ENCODE data around the gene ACAA1. TPM values are rescaled to one million over a fixed set of nuclear protein-coding genes. Genes with fewer than 3 reads are reported as not detected.

Gene ACAA1
- total and polyA plus RNA-seq, 2 of the 13 experiments (the other 11 are each of a cell fraction or from before 2014, with no cell fraction given): 60.8 to 188 TPM

DNA sequence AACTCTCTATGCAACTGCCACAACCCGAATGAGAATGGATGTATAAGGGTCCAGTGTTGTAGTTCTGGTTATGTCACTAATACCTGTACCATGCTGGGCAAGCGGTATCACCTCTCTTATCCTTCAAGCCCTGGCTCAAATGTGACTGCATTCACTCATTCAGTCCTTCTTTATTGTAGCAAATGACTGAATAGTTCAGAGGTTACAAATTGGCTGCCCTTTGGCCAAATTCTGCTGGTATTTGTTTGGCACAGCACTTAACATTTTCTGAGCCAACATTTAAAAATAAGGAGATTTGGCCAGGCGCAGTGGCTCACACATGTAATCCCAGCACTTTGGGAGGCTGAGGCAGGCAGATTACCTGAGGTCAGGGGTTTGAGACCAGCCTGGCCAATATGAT is 50.4 kb downstream of the ACAA1 start:
- Histone ChIP-seq H3K27ac (ENCODE audit: extremely low read length, insufficient read depth, low read length) (no peak overlapping the region), H3K27me3 (ENCODE audit: control insufficient read depth in 1 of 2, insufficient read depth in 2 of 2, low read length in 2 of 2) (peaks cover 0 to 8% of the 10 kb centered on the region in 2 experiments; a peak in 2 of 5 replicates), H4K20me1 (ENCODE audit: insufficient read depth, low read length) (no peaks in the 10 kb centered on the region), H3K36me3 (replicated peaks in 1 of 2; ENCODE audit: control insufficient read depth in 1 of 2, insufficient read depth in 2 of 2, low read length in 2 of 2) (no peaks in the 10 kb centered on the region), H3K4me1 (ENCODE audit: insufficient read depth, low read length) (no peaks in the 10 kb centered on the region), H3K9me3 (ENCODE audit: low read length) (no peaks in the 10 kb centered on the region), H3K9ac (ENCODE audit: insufficient read depth, low read depth, low read length) (no peak overlapping the region), H3K4me2 (ENCODE audit: low read depth, low read length) (no peak overlapping the region), H3K4me3 (replicated peaks in 1 of 3; ENCODE audit: insufficient read depth in 1 of 3, low read depth in 2 of 3, low read length in 3 of 3) (no peak overlapping the region), H3K79me2 (ENCODE audit: insufficient read depth, low read length) (no peaks in the 10 kb centered on the region), H2AFZ (ENCODE audit: low read length) (no peak overlapping the region)
- FAIRE-seq (no peak), DNase-seq (ENCODE audit: low spot score) (no peak), ATAC-seq (no peak)
- ChIA-PET POLR2A (no interaction called here), CTCF (ENCODE audit: low intra/inter-chr PET ratio, low total read pairs) (no interaction called here)
- TF ChIP-seq CC2D1A (CRISPR knock-in tag; IDR thresholded peaks at IDR 0.05) (no peak), MLLT10 (CRISPR knock-in tag; IDR thresholded peaks at IDR 0.05) (no peak), ZNF891 (CRISPR knock-in tag; IDR thresholded peaks at IDR 0.05) (no peak), SUZ12 (IDR thresholded peaks at IDR 0.05; ENCODE audit: low read depth, low read length) (no peak), RARG (CRISPR knock-in tag; IDR thresholded peaks at IDR 0.05; ENCODE audit: low read depth) (no peak), RELA (CRISPR knock-in tag; IDR thresholded peaks at IDR 0.05) (no peak), ZNF570 (CRISPR knock-in tag; IDR thresholded peaks at IDR 0.05; ENCODE audit: borderline replicate concordance) (no peak), SNAPC2 (CRISPR knock-in tag; IDR thresholded peaks at IDR 0.05) (no peak), RXRA (CRISPR knock-in tag; IDR thresholded peaks at IDR 0.05) (no peak), SP1 (IDR thresholded peaks at IDR 0.05) (no peak), SP1 (CRISPR knock-in tag; IDR thresholded peaks at IDR 0.05) (no peak)
- TF ChIP-seq, protein P1, sequence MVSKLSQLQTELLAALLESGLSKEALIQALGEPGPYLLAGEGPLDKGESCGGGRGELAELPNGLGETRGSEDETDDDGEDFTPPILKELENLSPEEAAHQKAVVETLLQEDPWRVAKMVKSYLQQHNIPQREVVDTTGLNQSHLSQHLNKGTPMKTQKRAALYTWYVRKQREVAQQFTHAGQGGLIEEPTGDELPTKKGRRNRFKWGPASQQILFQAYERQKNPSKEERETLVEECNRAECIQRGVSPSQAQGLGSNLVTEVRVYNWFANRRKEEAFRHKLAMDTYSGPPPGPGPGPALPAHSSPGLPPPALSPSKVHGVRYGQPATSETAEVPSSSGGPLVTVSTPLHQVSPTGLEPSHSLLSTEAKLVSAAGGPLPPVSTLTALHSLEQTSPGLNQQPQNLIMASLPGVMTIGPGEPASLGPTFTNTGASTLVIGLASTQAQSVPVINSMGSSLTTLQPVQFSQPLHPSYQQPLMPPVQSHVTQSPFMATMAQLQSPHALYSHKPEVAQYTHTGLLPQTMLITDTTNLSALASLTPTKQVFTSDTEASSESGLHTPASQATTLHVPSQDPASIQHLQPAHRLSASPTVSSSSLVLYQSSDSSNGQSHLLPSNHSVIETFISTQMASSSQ (IDR thresholded peaks at IDR 0.05; ENCODE audit: low read depth): no peak
- TF ChIP-seq, protein P1 (CRISPR knock-in tag; IDR thresholded peaks at IDR 0.05; ENCODE audit: borderline replicate concordance): no peak
- TF ChIP-seq, protein P2, sequence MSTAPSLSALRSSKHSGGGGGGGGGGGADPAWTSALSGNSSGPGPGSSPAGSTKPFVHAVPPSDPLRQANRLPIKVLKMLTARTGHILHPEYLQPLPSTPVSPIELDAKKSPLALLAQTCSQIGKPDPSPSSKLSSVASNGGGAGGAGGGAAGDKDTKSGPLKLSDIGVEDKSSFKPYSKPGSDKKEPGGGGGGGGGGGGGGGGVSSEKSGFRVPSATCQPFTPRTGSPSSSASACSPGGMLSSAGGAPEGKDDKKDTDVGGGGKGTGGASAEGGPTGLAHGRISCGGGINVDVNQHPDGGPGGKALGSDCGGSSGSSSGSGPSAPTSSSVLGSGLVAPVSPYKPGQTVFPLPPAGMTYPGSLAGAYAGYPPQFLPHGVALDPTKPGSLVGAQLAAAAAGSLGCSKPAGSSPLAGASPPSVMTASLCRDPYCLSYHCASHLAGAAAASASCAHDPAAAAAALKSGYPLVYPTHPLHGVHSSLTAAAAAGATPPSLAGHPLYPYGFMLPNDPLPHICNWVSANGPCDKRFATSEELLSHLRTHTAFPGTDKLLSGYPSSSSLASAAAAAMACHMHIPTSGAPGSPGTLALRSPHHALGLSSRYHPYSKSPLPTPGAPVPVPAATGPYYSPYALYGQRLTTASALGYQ (CRISPR knock-in tag; IDR thresholded peaks at IDR 0.05): no peak
- in situ Hi-C loops (cut with HindIII; ENCODE audit: extremely low pct_ligation_motif_present, low pct_unique_long_range_greater_than_20kb) (no loop called here), intact Hi-C loops (cut with micrococcal nuclease; ENCODE audit: unreplicated experiment) (no loop called here)
- WGBS (ENCODE audit: low lambda C conversion rate): 52% methylated on average over 3 of the region's 3 CpGs
- no TSS peak for BruUV-seq (replicated peaks)
